BJ (cell line): ENCODE results near the gene ZNF76. TPM values are rescaled to one million over a fixed set of nuclear protein-coding genes. Genes with fewer than 3 reads are reported as not detected.
A peak's percentile ranks its signal among the peaks of the same experiment; 100 is the strongest.

Experiments used
- CTCF ChIA-PET: fragments of 350-600 bp; formaldehyde crosslinking; extraction: SDS; loops from one replicate; lab custom pipeline; 2021; ENCODE audit warnings: antibody characterized with exemption, inconsistent platforms; lab: Yijun Ruan, JAX
- POLR2A ChIA-PET: fragments of 300-600 bp; sonication (Branson Sonifier 250); formaldehyde crosslinking; extraction: SDS; loops from one replicate; lab custom pipeline; 2021; ENCODE audit warnings: antibody characterized with exemption; lab: Charles Lee
- DNase-seq: peaks from one replicate; pipeline ENCODE4 v3.0.0-alpha.2; 2011; ENCODE audit warnings: low read depth
- H3K27me3 ChIP-seq: 2 replicates; pipeline ENCODE4 v1.6.0; 2011; ENCODE audit warnings: low read length; ENCODE audit not compliant: control insufficient read depth, insufficient read depth
- H3K36me3 ChIP-seq: 2 replicates; pipeline ENCODE4 v1.5.1; 2011; ENCODE audit warnings: low read length; ENCODE audit not compliant: control insufficient read depth, insufficient read depth
- H3K4me3 ChIP-seq: 2 replicates; pipeline ENCODE4 v1.5.1; 2011; ENCODE audit warnings: low read depth, mild to moderate bottlenecking, control low read depth, low read length
- CTCF ChIP-seq: IDR thresholded peaks from 2 replicates; pipeline ENCODE4 v1.5.1; 2011; ENCODE audit warnings: low read depth, mild to moderate bottlenecking, control low read depth, inconsistent platforms, low read length, moderate library complexity; ENCODE audit not compliant: insufficient read depth
- polyA plus RNA-seq: library from polyadenylated mRNA; depleted of rRNA; stranded (reverse); fragments of >200 nt; gene quantifications from 2 replicates; pipeline ENCODE4 v1.2.3, GENCODE V29; 2011

ZNF76 gene
- polyA plus RNA-seq, 1 experiment, result 23.3 TPM

- DNase-seq, result no peak
- no peak for TF ChIP-seq CTCF
- CTCF ChIA-PET, result interaction anchor here (0.6 to 6.2 kb wide), 12 partner anchors 8 to 449 kb away, joined by 3 to 57 read pairs (median 4); partner anchors contain the start of gene RPL10A
Observed at GRCh38 chr6:35293681-35294080, 34.1 kb downstream of the ZNF76 start.

GRCh38 chr6:35294308-35294945 is 34.9 kb downstream of the ZNF76 start:
- TF ChIP-seq CTCF, result peak; percentile 76
- no peak for DNase-seq
- Histone ChIP-seq H3K27me3 (no peaks in the 10 kb centered on the region), H3K4me3 (no peak overlapping the region), H3K36me3 (peaks cover 32% of the 10 kb centered on the region)
- ChIA-PET POLR2A (no interaction called here), CTCF (interaction anchor here (0.6 to 6.2 kb wide), 12 partner anchors 8 to 196 kb away, joined by 3 to 57 read pairs (median 4); partner anchors contain the start of gene RPL10A)

More at GRCh38 chr6:35293681-35294080, 34.1 kb downstream of the ZNF76 start:
- Histone ChIP-seq H3K4me3 (no peak overlapping the region), H3K36me3 (peaks cover 32% of the 10 kb centered on the region), H3K27me3 (no peaks in the 10 kb centered on the region)
- POLR2A ChIA-PET, result no interaction called here

- POLR2A ChIA-PET, result no interaction called here
- CTCF ChIA-PET, result interaction anchor here (1.1 to 6.2 kb wide), 6 partner anchors 9 to 173 kb away, joined by 5 to 57 read pairs (median 23); partner anchors contain the start of genes FANCE and RPL10A
- H3K4me3 ChIP-seq, result no peak overlapping the region
- no peak for DNase-seq
- no peaks in the 10 kb centered on the region for H3K27me3 ChIP-seq
- peaks cover 29% of the 10 kb centered on the region for H3K36me3 ChIP-seq
- TF ChIP-seq CTCF, result no peak
Observed at GRCh38 chr6:35295036-35295435, 35.5 kb downstream of the ZNF76 start.

- ChIA-PET POLR2A (no interaction called here), CTCF (interaction anchor here (1.1 to 6.2 kb wide), 11 partner anchors 9 to 173 kb away, joined by 3 to 57 read pairs (median 8); partner anchors contain the start of genes FANCE, PPARD and RPL10A)
- H3K27me3 ChIP-seq, result no peaks in the 10 kb centered on the region
- no peak overlapping the region for H3K4me3 ChIP-seq
- peaks cover 26% of the 10 kb centered on the region for H3K36me3 ChIP-seq
- no peak for TF ChIP-seq CTCF
- DNase-seq, result no peak
Observed at GRCh38 chr6:35295521-35296315, 36.2 kb downstream of the ZNF76 start.
